Measurements from ENCODE around the gene DIP2C.

The DIP2C gene

GRCh38 chr10:733086-733485 is 43.6 kb upstream of the DIP2C start:
- H3K4me3 ChIP-seq (ENCODE audit: low read length, poor library complexity, severe bottlenecking) = no peak overlapping the region
- no peaks in the 10 kb centered on the region for H3K36me3 ChIP-seq (ENCODE audit: insufficient read depth, low read length)
- no peak overlapping the region for H2AFZ ChIP-seq (ENCODE audit: low read length)
- H3K9me3 ChIP-seq (ENCODE audit: insufficient read depth, low read depth, low read length) = peaks cover 4% of the 10 kb centered on the region; the same call in 1 of the 2 replicates
- H3K4me2 ChIP-seq (ENCODE audit: low read depth, low read length, poor library complexity, severe bottlenecking) = no peak overlapping the region
- no peaks in the 10 kb centered on the region for H3K79me2 ChIP-seq (ENCODE audit: insufficient read depth, low read length)
- TF ChIP-seq, protein P1, sequence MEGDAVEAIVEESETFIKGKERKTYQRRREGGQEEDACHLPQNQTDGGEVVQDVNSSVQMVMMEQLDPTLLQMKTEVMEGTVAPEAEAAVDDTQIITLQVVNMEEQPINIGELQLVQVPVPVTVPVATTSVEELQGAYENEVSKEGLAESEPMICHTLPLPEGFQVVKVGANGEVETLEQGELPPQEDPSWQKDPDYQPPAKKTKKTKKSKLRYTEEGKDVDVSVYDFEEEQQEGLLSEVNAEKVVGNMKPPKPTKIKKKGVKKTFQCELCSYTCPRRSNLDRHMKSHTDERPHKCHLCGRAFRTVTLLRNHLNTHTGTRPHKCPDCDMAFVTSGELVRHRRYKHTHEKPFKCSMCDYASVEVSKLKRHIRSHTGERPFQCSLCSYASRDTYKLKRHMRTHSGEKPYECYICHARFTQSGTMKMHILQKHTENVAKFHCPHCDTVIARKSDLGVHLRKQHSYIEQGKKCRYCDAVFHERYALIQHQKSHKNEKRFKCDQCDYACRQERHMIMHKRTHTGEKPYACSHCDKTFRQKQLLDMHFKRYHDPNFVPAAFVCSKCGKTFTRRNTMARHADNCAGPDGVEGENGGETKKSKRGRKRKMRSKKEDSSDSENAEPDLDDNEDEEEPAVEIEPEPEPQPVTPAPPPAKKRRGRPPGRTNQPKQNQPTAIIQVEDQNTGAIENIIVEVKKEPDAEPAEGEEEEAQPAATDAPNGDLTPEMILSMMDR (conservative IDR thresholded peaks at IDR 0.05; ENCODE audit: low read length) = no peak
- TF ChIP-seq EZH2phosphoT487 (IDR thresholded peaks at IDR 0.05; ENCODE audit: borderline replicate concordance) = no peak
- no peaks in the 10 kb centered on the region for H3F3A ChIP-seq (ENCODE audit: low read depth)
- no peaks in the 10 kb centered on the region for H3K4me1 ChIP-seq (ENCODE audit: insufficient read depth, low read length, poor library complexity, severe bottlenecking)
- no peaks in the 10 kb centered on the region for H3K27me3 ChIP-seq (ENCODE audit: insufficient read depth, low read length, poor library complexity, severe bottlenecking)
- no peaks in the 10 kb centered on the region for H3K9me2 ChIP-seq (replicated peaks; ENCODE audit: low read depth, low read length)
- no peaks in the 10 kb centered on the region for H4K20me1 ChIP-seq (ENCODE audit: insufficient read depth, low read length, poor library complexity, severe bottlenecking)
- H3K9ac ChIP-seq (ENCODE audit: low read depth, low read length, poor library complexity, severe bottlenecking) = no peak overlapping the region

GRCh38 chr10:729213-729612 is 39.7 kb upstream of the DIP2C start:
- H3K4me1 ChIP-seq (ENCODE audit: insufficient read depth, low read length, poor library complexity, severe bottlenecking) = no peaks in the 10 kb centered on the region
- no peaks in the 10 kb centered on the region for H3F3A ChIP-seq (ENCODE audit: low read depth)
- TF ChIP-seq EZH2phosphoT487 (IDR thresholded peaks at IDR 0.05; ENCODE audit: borderline replicate concordance) = no peak
- TF ChIP-seq, protein P1 (conservative IDR thresholded peaks at IDR 0.05; ENCODE audit: low read length) = no peak
- no peaks in the 10 kb centered on the region for H4K20me1 ChIP-seq (ENCODE audit: insufficient read depth, low read length, poor library complexity, severe bottlenecking)
- no peaks in the 10 kb centered on the region for H3K9me2 ChIP-seq (replicated peaks; ENCODE audit: low read depth, low read length)
- H3K4me2 ChIP-seq (ENCODE audit: low read depth, low read length, poor library complexity, severe bottlenecking) = no peak overlapping the region
- H2AFZ ChIP-seq (ENCODE audit: low read length) = no peak overlapping the region
- no peaks in the 10 kb centered on the region for H3K79me2 ChIP-seq (ENCODE audit: insufficient read depth, low read length)
- no peak overlapping the region for H3K9ac ChIP-seq (ENCODE audit: low read depth, low read length, poor library complexity, severe bottlenecking)
- no peaks in the 10 kb centered on the region; the same call in 1 of the 2 replicates for H3K9me3 ChIP-seq (ENCODE audit: insufficient read depth, low read depth, low read length)
- no peaks in the 10 kb centered on the region for H3K27me3 ChIP-seq (ENCODE audit: insufficient read depth, low read length, poor library complexity, severe bottlenecking)
- H3K4me3 ChIP-seq (ENCODE audit: low read length, poor library complexity, severe bottlenecking) = no peak overlapping the region
- H3K36me3 ChIP-seq (ENCODE audit: insufficient read depth, low read length) = no peaks in the 10 kb centered on the region

- H3K4me1 ChIP-seq (ENCODE audit: insufficient read depth, low read length, poor library complexity, severe bottlenecking) = no peaks in the 10 kb centered on the region
- no peaks in the 10 kb centered on the region for H3K9me2 ChIP-seq (replicated peaks; ENCODE audit: low read depth, low read length)
- H3K4me2 ChIP-seq (ENCODE audit: low read depth, low read length, poor library complexity, severe bottlenecking) = no peak overlapping the region
- no peaks in the 10 kb centered on the region for H3K36me3 ChIP-seq (ENCODE audit: insufficient read depth, low read length)
- no peaks in the 10 kb centered on the region for H3K27me3 ChIP-seq (ENCODE audit: insufficient read depth, low read length, poor library complexity, severe bottlenecking)
- H3K9me3 ChIP-seq (ENCODE audit: insufficient read depth, low read depth, low read length) = no peaks in the 10 kb centered on the region; the same call in 1 of the 2 replicates
- no peaks in the 10 kb centered on the region for H3K79me2 ChIP-seq (ENCODE audit: insufficient read depth, low read length)
- no peak overlapping the region for H2AFZ ChIP-seq (ENCODE audit: low read length)
- TF ChIP-seq, protein P1 (conservative IDR thresholded peaks at IDR 0.05; ENCODE audit: low read length) = no peak
- no peak overlapping the region for H3K4me3 ChIP-seq (ENCODE audit: low read length, poor library complexity, severe bottlenecking)
- no peak overlapping the region for H3K9ac ChIP-seq (ENCODE audit: low read depth, low read length, poor library complexity, severe bottlenecking)
- no peaks in the 10 kb centered on the region for H3F3A ChIP-seq (ENCODE audit: low read depth)
- H4K20me1 ChIP-seq (ENCODE audit: insufficient read depth, low read length, poor library complexity, severe bottlenecking) = no peaks in the 10 kb centered on the region
These were observed 39.1 kb upstream of the DIP2C start for GRCh38 chr10:728603-729002.

Measured in Loucy (cell line).